ENCODE data around the gene CNOT11.

The CNOT11 gene

DNA sequence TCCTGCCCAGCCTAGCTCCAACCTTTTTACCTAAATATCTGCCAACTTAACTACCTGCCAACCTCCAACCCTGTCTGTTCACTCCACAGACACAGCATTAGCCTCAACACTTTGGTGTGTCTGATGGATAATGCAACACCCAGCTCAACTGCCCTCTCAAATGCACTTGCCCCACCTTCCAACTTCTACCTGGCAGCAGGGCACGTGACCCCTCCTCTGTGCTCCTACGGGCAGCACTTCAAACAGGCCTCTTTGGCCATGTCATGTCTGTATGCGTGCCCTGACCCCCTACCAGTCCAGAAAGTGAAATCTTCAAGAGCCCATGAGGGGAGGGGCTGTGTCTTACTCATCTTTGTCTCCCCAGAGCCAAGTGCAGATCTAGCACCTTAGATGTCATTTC is 30.3 kb downstream of the CNOT11 start:
- no peak for DNase-seq

DNA sequence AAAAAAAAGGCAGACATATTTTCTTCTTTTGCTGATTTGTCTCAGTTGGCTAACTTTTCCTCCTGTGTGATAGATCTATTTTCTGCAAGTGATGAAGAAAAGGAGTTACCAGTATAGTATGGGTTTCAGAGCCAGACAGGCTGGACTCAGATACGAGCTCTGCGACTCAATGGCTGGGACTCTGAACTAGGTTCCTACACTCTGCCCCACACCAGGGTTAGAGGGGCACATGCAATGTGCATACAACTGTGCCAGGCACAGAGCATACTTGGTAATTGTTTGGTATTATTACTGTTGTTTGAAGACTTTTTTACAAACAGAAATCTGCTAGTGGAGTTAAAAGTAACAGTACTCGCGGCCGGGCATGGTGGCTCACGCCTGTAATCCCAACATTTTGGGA is 34.0 kb downstream of the CNOT11 start:
- no peak for DNase-seq

DNA sequence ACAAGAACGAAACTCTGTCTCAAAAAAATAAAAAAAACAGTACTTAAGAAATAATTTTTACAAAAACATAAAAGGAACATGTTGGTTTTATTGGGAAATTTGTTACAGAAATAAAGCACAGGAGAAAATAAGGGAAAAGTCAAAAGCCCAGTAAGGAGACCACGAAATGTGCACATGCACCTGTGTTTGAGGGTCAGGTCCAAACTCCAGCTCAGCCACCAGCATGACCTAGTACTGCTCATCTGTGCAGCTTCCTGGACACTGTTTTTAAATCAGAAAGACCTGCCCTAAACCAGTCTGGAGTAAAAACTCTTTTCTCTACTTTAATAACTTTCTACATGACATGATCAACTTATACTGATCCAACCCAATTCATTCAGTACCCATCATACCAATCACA is 34.6 kb downstream of the CNOT11 start:
- no peak for DNase-seq

DNA sequence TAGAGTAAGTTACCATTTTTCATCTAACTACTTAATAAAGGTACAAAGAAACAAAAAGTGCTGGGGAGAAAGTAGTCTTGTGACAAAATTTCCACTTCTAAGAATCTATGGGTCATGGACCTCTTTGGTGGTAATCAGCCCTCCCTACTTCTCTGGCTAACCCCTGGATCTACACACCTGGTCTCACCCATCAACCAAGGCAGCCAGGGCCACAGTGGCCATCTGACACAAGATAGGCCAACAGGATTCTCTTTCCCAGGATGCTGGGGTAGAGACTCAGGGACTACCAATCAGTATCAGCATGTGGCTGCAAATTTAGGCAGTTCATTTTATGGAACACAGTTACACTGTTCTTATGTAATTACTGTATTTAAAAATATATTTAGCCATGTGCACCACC is 38.0 kb downstream of the CNOT11 start:
- no peak for DNase-seq

DNA sequence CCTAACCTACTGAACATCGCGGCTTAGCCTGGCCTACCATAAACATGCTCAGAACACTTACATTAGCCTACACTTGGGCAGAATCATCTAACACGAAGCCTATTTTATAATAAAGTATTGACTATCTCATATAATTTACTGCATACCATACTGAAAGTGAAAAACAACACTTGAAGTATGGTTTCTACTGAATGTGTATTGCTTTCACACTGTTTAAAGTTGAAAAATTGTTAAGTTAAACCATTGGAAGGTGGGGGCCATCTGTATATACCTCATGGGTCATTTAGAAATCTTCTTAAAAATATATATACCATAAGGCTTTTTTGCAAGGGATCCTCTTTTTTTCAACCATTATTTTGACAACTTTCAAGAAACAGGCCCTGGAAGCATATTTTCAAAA is 39.3 kb downstream of the CNOT11 start:
- no peak for DNase-seq

DNA sequence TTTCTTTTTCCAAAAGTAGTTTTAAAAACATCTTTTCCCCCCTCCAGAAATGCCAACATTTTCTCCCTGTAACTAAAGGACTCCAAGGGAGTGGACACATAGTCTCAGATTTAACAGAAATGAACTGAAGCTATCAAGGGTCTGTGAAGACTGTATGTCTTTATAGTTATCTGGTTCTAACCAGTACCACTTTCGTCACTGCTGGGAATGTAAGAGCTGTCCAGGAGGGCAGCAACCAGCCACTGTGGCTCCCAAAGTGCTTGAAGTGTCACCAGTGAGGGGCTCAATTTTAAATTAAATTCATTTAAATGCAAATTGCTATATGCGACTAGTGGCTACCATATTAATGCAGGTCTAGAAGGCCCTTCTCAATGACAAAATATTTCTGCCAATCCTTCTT is 40.9 kb downstream of the CNOT11 start:
- no peak for DNase-seq

DNA sequence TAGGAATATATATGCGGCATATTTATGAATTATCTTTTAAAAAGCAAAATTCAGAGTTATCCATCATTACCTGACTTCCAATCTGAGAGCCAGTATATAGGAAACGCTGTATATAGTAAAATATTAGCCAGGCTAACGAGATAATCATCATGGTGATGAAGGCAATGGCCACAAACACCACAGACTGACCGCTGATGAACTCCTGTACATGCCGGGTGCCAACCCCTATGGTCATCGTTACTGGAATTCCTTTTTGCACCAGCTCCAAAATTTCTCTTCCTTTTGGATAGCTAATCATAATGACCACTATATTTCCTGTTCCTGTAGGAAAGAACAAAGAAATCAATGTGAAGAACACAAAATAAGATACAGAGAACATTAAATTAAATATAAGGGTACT is 42.2 kb downstream of the CNOT11 start:
- no peak for DNase-seq

DNA sequence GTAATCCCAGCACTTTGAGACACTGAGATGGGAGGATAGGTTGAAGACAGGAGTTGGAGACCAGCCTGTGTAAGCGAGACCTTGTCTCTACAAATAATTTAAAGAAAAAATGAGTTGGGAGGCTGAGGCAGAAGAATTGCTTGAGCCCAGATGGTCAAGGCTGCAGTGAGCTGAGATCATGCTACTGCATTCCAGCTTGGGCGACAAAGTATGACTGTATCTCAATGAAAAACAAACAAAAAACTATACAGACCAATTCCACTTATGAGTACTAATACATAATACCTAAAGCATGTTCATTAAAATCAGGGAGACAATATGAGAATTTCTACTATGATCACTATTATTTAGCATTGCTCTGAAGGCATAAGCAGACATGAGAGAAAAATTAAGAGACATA is 43.2 kb downstream of the CNOT11 start:
- no peak for DNase-seq

DNA sequence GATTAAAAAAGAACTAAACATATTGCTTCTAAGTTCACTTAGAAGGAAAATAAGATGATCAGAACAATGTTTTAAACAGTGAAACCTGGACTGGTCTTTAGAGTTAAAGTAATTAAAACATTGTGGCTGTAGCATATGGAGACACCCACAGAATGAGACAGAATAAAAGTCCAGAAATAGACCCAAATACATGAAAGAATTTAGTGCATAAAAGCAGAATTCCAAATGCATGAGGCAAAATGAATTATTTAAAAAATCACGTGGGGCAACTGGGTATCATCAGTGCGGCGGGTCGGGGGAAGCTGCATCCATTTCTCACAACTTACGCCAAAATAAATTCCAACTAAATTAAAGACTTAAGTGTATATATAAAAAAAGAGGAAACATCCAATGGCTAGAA is 43.7 kb downstream of the CNOT11 start:
- no peak for DNase-seq

DNA sequence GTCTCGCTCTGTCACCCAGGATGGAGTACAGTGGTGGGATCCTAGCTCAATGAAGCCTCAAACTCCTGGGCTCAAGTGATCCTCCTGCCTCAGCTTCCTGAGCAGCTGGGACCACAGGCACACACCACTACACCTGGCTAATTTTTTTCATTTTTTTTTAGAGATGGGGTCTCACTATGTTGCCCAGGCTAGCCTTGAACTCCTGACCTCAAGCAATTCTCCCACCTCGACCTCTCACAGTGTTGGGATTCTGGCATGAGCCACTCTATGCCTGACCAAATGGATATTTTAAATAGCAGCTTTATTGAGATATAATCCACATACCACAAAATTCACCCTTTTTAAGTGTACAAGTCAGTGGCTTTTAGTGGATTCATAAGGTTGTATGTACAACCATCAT is 44.7 kb downstream of the CNOT11 start:
- DNase-seq = no peak

DNA sequence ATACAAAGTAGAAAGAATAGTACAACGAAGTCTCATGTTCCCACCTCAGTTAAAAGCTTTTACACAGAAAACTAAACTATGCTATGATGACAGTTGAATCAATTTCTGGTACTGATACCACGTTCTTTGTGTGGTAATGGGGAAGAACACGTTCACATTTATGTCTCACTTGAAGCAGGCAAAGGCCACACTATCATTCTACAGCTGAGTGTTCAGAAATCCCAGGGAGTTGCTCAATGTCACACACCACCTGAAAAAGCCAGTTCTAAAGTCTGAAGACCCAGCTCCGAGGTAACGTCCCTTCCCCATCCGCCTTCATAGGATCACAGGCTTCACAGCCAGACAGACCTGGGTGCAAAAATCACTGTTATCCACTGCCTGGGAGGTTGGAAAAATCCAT is 46.9 kb downstream of the CNOT11 start:
- no peak for DNase-seq

DNA sequence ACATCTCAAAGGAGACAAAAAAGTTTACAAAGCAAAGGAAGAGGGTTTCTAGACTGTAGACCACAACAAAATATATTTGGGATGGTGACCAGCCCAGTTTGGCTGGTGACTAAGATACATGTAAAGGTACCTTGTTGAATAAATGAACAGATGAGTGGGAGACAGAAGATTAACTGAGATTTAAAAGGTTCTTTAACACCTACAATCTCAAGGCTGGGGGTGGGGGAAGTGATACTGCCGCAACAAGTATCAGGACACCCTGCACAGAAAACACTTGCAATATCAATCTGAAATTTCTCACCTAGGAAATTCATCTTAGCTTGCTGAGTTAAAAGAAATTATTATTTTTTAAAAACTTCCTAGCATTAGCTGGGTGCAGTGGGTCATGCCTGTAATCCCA is 47.5 kb downstream of the CNOT11 start:
- DNase-seq = no peak

DNA sequence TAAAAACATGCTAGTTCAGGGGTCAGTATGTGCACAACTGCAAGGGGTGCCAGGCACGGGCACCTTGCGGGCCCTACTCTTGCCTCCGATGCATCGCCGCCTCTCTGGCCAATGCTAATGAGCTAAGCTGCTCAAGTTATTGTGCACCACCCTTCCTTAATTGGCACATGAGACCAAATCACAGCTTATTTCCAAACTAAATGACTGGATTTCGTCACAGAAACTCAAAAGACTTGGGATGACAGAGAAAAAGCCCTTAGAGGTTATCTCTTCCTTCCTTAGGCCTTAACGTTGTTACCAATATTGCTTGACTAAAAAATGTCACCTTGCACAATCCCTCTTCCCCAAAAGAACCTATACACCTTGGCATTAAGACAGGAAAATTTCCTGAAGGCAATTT is 48.1 kb downstream of the CNOT11 start:
- DNase-seq = no peak

DNA sequence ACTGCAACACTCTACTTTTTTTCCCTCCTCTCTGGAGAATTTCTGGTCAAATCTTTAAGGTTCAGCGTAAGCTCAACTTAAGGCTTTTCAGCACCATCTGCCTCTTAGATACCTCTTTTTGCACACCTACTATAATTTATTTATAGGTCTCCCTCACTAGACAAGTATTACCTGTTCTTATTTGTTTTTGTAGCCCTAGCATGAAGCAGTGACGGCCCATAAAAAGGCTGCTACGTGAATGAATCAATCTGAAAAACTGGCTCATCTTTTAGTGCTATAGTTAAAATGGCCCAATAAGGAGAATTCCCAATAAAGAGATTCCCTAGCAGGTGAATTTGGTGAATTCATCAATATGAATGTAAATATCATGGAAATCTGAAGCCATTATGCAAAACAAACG is 49.3 kb downstream of the CNOT11 start:
- DNase-seq = no peak

DNA sequence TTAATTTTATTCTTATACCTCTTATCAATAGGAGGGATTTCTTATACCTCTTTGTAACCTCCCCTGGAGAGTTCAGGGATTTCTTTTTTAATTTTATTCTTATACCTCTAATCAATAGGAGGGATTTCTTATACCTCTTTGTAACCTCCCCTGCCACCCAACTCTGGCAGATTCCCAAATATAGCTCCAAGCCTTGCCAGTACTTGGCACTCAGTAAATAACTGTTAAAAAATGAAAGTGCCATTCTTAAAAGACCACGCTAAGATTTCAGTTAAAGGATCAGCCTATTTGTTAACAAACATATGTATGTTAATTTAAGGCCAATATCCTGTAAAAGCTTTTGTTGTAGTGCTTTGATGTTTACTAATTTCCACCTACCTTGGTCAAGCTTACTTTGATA is 51.0 kb downstream of the CNOT11 start:
- DNase-seq = no peak

DNA sequence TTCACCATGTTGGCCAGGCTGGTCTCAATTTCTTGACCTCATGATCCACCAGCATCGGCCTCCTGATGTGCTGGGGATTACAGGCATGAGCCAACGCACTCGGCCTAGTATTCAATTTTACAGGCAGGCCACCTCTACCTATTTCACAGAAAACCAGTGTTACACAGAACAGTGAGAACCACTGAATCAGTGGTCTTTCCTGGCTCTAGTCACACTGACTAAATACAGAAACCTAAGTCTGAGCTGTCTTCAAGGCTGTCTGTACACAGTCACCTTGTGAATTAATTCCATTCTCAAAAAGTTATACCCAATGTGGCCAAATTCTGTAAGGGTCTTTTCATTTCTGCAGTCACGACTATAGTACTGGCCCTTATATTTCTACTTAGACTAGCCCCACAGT is 52.3 kb downstream of the CNOT11 start:
- DNase-seq = no peak

DNA sequence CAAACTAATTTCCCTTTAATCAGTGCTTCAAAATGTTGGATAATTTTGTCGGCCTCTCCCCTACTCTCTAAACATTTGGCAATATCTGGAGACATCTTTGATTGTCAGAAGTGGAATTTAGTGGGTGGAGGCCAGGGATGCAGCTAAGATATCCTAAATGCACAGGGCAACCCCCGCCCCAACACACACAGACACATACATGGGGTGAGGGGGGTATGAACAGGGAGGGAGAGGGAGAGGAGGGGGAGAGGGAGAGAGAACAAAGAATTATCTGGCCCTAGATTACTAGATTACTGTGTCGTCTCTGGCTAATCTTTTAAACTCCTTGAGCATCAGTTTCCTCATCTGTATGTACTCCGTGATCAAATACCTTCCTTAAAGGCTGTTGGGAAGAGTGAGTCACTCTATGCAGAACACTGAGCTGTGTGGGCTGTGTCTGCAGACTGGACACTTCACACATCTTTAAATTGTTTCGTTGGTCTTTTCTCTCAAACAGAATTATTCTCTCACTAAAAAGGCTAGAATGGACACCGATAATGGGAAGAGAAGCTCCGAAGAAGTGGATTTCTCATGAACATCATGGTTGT is 52.9 kb downstream of the CNOT11 start:
- no peak for DNase-seq

DNA sequence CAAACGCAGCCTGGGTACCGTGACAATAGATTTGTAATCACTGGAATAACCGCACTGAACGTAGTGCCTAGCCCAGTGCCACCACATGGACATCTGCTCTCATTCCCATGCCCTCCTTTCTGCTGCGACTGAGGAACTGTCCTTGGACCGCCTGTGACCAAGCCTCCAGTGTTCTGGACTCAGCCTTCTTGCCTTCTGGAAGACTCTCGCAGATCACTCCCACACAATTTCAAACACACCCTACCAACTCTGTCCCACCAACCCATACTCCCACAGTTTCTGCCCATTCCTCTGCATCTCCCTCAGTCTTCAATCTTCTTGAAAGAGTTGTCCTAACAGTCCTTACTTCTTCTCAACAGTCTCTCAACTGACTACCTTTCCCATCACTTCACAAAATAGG is 53.7 kb downstream of the CNOT11 start:
- DNase-seq = no peak

DNA sequence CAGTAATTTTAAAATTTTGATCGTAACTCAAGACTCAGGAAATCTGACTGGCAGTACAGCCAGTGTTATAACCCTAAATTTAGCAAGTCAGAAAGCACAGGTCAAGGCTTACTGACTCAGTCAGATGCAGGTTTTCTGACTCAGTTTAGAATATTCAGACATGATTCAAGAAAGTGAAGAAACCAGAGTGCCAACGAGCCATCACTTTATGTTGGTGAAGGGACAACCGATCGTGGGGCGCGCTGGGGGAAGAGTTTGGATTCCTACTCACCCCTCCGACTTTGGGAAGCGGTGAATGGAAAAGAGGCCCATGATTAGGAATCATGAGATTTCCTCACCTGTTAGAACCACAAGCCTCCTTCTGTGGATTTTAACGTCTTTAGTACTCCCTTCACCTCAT is 54.8 kb downstream of the CNOT11 start:
- no peak for DNase-seq

DNA sequence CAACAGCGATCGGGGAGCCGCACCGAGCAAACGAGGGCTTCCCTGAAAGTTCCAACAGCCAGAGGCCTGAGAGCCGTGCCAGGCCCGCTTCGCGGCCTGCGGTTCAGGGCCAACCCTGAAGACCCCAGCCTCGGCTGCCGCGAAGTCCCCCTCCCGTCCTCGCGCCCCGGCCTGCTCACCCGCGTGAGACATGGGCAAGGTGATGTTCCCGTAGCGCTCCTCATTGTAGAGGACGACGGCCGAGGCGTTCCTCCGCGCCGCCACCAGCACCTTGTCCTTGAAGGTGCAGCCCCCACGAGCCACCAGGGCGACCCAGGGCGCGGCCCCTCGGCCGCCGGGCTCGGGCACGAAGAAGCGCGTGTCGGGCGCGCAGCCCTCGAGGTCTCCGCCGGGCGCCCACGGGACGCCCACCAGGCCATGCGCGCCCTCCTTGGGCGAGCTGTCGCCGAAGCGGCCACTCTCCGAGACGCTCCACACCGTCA is 55.3 kb downstream of the CNOT11 start:
- DNase-seq = no peak

DNA sequence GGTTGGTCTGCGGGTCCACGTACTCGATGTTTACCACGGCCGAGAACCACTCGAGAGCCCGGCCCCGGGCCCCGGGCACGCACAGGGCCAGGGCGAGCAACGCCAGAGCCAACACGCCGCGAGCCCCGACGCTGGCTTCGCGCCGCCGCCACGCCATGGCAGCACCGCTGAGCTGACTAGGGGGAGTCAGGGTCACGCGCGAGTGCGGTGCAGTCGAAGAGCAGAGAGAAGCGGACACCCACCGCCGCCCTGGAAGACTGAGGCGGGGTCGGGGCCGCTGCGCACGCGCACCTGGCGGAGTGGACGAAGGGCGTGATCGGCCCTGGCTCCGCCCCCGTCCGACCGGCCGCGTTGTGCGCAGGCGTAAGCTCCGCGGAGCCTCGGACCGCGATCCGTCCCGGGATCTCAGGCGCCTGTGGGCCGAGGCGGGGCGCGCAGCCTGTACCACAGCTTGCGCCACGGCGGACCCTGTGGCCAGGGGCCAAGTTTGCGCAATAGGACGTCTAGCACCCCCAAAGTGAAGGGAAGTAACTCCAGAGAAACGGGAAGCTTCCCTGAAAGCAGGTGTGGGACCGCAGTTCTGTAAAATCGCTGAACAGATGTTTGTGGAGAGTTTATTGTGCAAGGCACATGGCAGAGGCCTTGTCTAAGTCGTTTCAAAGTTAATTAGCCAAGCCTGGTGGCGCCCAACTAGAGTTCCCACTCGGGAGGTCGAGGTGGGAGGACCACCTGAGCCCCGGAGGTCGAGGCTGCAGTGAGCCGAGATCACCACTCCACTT is 55.9 kb downstream of the CNOT11 start, which contains the start of gene RNF149:
RNF149 (minus strand) TSS at position 270 of the 779 bp plus-strand sequence; CDS start at position 157, 113 bp downstream.
- peak; percentile 44 for DNase-seq

DNA sequence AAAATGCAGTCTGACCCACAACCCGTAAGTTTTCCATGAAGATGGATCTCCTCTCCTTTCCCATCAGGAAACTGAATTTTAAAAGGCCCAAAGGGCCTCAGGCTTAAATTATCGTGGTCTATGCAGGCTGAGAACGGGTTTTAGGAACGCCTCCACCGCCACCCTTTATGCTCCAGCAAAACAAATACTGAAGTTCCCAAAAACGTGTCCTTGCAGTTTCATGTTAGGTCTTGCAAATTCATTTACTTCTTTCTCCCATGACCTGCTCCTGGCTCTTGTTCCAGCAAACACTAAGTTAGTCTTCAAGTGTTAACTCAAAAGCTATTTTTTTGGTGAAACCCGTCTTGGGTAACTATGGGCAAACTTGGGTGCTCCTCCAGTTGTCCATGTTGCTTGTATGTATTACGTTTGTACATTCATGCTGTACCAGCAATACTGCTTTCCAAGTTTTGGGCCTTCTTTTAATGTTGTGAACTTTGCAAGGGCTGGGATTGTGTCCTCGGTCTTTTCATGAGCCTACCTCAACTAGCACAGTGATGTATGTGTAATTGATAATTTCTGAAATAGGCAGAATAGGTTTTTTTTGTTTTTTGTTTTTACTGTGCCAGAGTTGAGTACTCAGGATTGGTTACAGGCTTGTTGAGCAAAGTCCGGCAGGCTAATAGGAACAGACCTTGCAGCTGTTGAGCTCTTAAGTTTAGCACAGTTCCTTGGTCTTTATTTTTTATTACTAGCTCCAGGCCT is 57.6 kb downstream of the CNOT11 start:
- DNase-seq = no peak

DNA sequence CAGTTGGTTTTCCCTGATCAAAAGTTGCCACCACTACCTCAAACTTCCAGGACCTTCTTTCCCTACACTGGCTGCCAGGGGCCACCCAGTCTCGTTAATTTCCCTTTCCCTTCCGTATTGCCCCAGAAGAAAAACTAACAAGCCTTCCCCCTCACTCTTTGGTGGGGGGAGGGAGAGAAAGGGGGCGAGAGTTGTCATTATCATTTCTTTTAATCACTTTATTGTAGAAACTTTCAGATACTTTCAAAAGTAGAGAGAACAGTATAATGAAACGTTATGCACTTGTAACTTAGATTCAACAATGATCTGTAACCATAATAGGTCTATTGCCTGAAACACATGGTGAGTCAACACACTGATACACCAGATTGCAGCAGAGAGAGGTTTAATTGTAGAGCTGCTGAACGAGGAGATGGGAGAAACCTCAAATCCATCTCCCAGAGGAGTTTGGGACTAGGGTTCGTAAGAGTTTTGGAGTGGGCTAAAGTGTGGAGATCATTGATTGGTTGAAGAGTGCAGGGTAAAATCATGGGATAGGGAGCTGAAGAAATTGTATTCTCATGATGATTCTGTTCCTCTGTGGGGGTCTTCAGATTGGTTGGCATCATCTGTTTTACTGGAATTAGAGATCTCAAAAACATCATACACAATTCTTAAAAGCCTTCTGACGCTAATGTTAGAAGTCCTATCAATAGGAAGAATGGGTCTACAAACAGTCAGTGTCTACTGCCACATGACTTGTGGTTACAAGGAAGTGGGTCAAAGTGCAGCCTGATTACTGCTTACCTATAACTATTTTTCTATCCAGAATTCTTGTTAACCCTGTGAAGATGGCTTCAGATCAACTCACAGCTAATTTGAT is 58.4 kb downstream of the CNOT11 start:
- DNase-seq = no peak
